Ishikawa (cell line): ENCODE measurements around the gene OTUB2.

Experiments
- CEBPB ChIP-seq: IDR thresholded peaks from 2 replicates; pipeline ENCODE4 v1.6.1; 2012
- FOXM1 ChIP-seq: IDR thresholded peaks from 2 replicates; pipeline ENCODE4 v1.6.1; 2012; ENCODE audit warnings: low read depth, borderline replicate concordance
- NFIC ChIP-seq: IDR thresholded peaks from 2 replicates; pipeline ENCODE4 v1.6.1; 2012
- RAD21 ChIP-seq: IDR thresholded peaks from 2 replicates; pipeline ENCODE4 v1.6.1; 2012; ENCODE audit warnings: low read depth
- TAF1 ChIP-seq: IDR thresholded peaks from 2 replicates; pipeline ENCODE4 v1.6.1; 2012; ENCODE audit warnings: low read depth, mild to moderate bottlenecking
- TF ChIP-seq, protein P1 (sequence below): IDR thresholded peaks from 2 replicates; pipeline ENCODE4 v1.6.1; 2012

DNA sequence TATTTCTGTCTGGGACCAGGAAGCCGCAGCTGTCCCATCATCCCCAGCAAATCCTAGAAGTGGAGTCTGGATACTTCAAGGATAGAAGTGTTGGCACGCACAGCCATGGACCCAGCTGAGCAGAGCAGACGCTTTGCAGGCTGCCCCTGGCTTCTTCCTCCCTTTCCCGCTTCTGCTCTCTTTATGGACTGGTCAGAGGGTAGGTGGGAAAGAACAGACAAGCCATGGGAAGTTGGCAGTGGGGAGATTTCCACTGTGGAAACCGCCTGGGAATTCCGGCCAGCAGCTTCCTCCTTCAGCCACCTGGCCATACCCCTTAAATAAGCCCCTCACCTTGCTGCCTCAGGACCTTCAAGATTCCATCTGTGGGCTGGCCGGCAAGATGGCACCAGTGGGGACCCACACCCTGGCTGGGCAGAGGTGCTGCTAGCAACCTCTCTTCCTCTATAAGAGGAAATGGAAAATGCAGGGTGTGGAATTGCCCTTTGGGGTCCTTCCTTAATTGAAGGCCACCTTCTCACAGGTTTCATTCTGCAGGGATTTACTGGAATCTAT, 20.6 kb downstream of the OTUB2 start:
- TF ChIP-seq, protein P1, sequence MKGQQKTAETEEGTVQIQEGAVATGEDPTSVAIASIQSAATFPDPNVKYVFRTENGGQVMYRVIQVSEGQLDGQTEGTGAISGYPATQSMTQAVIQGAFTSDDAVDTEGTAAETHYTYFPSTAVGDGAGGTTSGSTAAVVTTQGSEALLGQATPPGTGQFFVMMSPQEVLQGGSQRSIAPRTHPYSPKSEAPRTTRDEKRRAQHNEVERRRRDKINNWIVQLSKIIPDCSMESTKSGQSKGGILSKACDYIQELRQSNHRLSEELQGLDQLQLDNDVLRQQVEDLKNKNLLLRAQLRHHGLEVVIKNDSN = no peak
- TF ChIP-seq CEBPB (no peak), TAF1 (no peak), FOXM1 (no peak), RAD21 (no peak), NFIC (no peak)
